Activated naive CD4-positive, alpha-beta T cell treated with anti-CD3 and anti-CD28 coated beads, Interleukin-2, amount 50 U/mL, for 72 hours (primary cell): ENCODE data around the gene AGAP2. TPM values are rescaled to one million over a fixed set of nuclear protein-coding genes. Genes with fewer than 3 reads are reported as not detected.

Experiments
- total RNA-seq, 2 donors: library from RNA; stranded (reverse); gene quantifications; one replicate each; pipeline ENCODE4 v1.2.3, GENCODE V29; 2022

Gene AGAP2
- total RNA-seq, 2 donors from 2014 or later = 28.9 to 38.4 TPM

Other genes starting within 250 kb of the AGAP2 start
- 10 to 100 TPM; 24.9 to 79.8 TPM for gene DDIT3, start 218.2 kb downstream of the AGAP2 start, total RNA-seq
- gene MBD6, start 215.9 kb downstream of the AGAP2 start, total RNA-seq = 10 to 100 TPM; 66.4 to 77.5 TPM
- 100 to 1,000 TPM in 1 of 2 donors, 10 to 100 TPM in 1; 77.1 to 122 TPM for gene DCTN2, start 191.6 kb downstream of the AGAP2 start, total RNA-seq
- gene KIF5A, start 188.7 kb downstream of the AGAP2 start, total RNA-seq = 1 to 10 TPM in 1 of 2 donors, under 1 TPM in 1; 0.75 to 3.4 TPM
- gene PIP4K2C, start 147.6 kb downstream of the AGAP2 start, total RNA-seq = 10 to 100 TPM; 13.8 to 43.7 TPM
- gene DTX3, start 133.9 kb downstream of the AGAP2 start, total RNA-seq = 10 to 100 TPM; 14.5 to 33.5 TPM
- gene ARHGEF25, start 127.3 kb downstream of the AGAP2 start, total RNA-seq = 1 to 10 TPM in 1 of 2 donors, under 1 TPM in 1; 0.68 to 4.8 TPM
- gene B4GALNT1, start 105.5 kb downstream of the AGAP2 start, total RNA-seq = 1 to 10 TPM; 2.6 to 3.2 TPM
- 100 to 1,000 TPM in 1 of 2 donors, 10 to 100 TPM in 1; 87.1 to 116 TPM for gene OS9, start 44.6 kb downstream of the AGAP2 start, total RNA-seq
- gene TSPAN31, start 6.3 kb upstream of the AGAP2 start, total RNA-seq = 10 to 100 TPM in 1 of 2 donors, 1 to 10 TPM in 1; 9.7 to 15.1 TPM
- 100 to 1,000 TPM; 183 to 191 TPM for gene CDK4, start 13.6 kb upstream of the AGAP2 start, total RNA-seq
- gene MARCHF9, start 16.4 kb upstream of the AGAP2 start, total RNA-seq = 10 to 100 TPM; 17.4 to 26.4 TPM
- 10 to 100 TPM in 1 of 2 donors, 1 to 10 TPM in 1; 7.6 to 14.7 TPM for gene CYP27B1, start 28.3 kb upstream of the AGAP2 start, total RNA-seq
- gene METTL1, start 33.4 kb upstream of the AGAP2 start, total RNA-seq = 10 to 100 TPM; 21.3 to 28.5 TPM
- gene EEF1AKMT3, start 33.9 kb upstream of the AGAP2 start, total RNA-seq = 1 to 10 TPM; 3.1 to 3.6 TPM
- 10 to 100 TPM; 35.9 to 50.2 TPM for gene TSFM, start 44.0 kb upstream of the AGAP2 start, total RNA-seq
- 1 to 10 TPM in 1 of 2 donors, under 1 TPM in 1; 0.23 to 3.1 TPM for gene AVIL, start 80.0 kb upstream of the AGAP2 start, total RNA-seq
- 100 to 1,000 TPM in 1 of 2 donors, 10 to 100 TPM in 1; 76.3 to 103 TPM for gene CTDSP2, start 108.0 kb upstream of the AGAP2 start, total RNA-seq
- 10 to 100 TPM; 15.3 to 15.5 TPM for gene ATP23, start 202.8 kb upstream of the AGAP2 start, total RNA-seq